ENCODE data around the gene TTLL3. TPM values are rescaled to one million over a fixed set of nuclear protein-coding genes. Genes with fewer than 3 reads are reported as not detected.

Gene TTLL3
- total RNA-seq, 1 donor from 2014 or later = 34.4 TPM

- H3K27me3 Mint-ChIP-seq (ENCODE audit: unreplicated experiment) = peaks cover 3% of the 10 kb centered on the region
- no peak for TF ChIP-seq CTCF (IDR thresholded peaks at IDR 0.05; ENCODE audit: unreplicated experiment)
- H3K27ac Mint-ChIP-seq (ENCODE audit: unreplicated experiment) = no peak overlapping the region
- H3K4me3 Mint-ChIP-seq (ENCODE audit: unreplicated experiment) = peak overlapping the region; percentile 56
- H3K36me3 Mint-ChIP-seq (ENCODE audit: low read depth, unreplicated experiment) = peaks cover 15% of the 10 kb centered on the region
- H3K9me3 Mint-ChIP-seq (ENCODE audit: unreplicated experiment) = no peaks in the 10 kb centered on the region
- DNase-seq (ENCODE audit: low spot score) = no peak
- H3K4me1 Mint-ChIP-seq (ENCODE audit: unreplicated experiment) = peaks cover 16% of the 10 kb centered on the region
These were observed 27.9 kb downstream of the TTLL3 start for GRCh38 chr3:9837701-9838582.

GRCh38 chr3:9838856-9839255 is 28.8 kb downstream of the TTLL3 start:
- DNase-seq (ENCODE audit: low spot score) = no peak
- Mint-ChIP-seq H3K36me3 (ENCODE audit: low read depth, unreplicated experiment) (peaks cover 15% of the 10 kb centered on the region), H3K4me3 (ENCODE audit: unreplicated experiment) (no peak overlapping the region), H3K27ac (ENCODE audit: unreplicated experiment) (no peak overlapping the region), H3K4me1 (ENCODE audit: unreplicated experiment) (peaks cover 16% of the 10 kb centered on the region), H3K9me3 (ENCODE audit: unreplicated experiment) (no peaks in the 10 kb centered on the region), H3K27me3 (ENCODE audit: unreplicated experiment) (peaks cover 3% of the 10 kb centered on the region)
- TF ChIP-seq CTCF (IDR thresholded peaks at IDR 0.05; ENCODE audit: unreplicated experiment) = no peak

- Mint-ChIP-seq H3K27ac (ENCODE audit: unreplicated experiment) (no peak overlapping the region), H3K36me3 (ENCODE audit: low read depth, unreplicated experiment) (peaks cover 12% of the 10 kb centered on the region), H3K9me3 (ENCODE audit: unreplicated experiment) (no peaks in the 10 kb centered on the region), H3K27me3 (ENCODE audit: unreplicated experiment) (peaks cover 3% of the 10 kb centered on the region), H3K4me3 (ENCODE audit: unreplicated experiment) (peak overlapping the region; percentile 2), H3K4me1 (ENCODE audit: unreplicated experiment) (peaks cover 16% of the 10 kb centered on the region)
- no peak for TF ChIP-seq CTCF (IDR thresholded peaks at IDR 0.05; ENCODE audit: unreplicated experiment)
- DNase-seq (ENCODE audit: low spot score) = no peak
These were observed 31.0 kb downstream of the TTLL3 start for GRCh38 chr3:9841015-9841414.

- Mint-ChIP-seq H3K36me3 (ENCODE audit: low read depth, unreplicated experiment) (peaks cover 12% of the 10 kb centered on the region), H3K4me3 (ENCODE audit: unreplicated experiment) (peak within 1 kb of the TSS; percentile 95), H3K27me3 (ENCODE audit: unreplicated experiment) (no peaks in the 10 kb centered on the region), H3K9me3 (ENCODE audit: unreplicated experiment) (no peaks in the 10 kb centered on the region), H3K27ac (ENCODE audit: unreplicated experiment) (peak within 1 kb of the TSS; percentile 52), H3K4me1 (ENCODE audit: unreplicated experiment) (peaks cover 9% of the 10 kb centered on the region)
- TF ChIP-seq CTCF (IDR thresholded peaks at IDR 0.05; ENCODE audit: unreplicated experiment) = no peak
- DNase-seq (ENCODE audit: low spot score) = peak; percentile 99
These were observed 33.8 kb downstream of the TTLL3 start, which contains the start of gene RPUSD3 for GRCh38 chr3:9843715-9844438. Gene RPUSD3, minus strand, starts transcription at chr3:9844008. Its CDS starts 18 bp downstream, at chr3:9843990.
